ENCODE data around the gene KRT71. TPM values are rescaled to one million over a fixed set of nuclear protein-coding genes. Genes with fewer than 3 reads are reported as not detected.

The KRT71 gene
- total RNA-seq, 1 experiment from 2014 or later, result not detected

DNA sequence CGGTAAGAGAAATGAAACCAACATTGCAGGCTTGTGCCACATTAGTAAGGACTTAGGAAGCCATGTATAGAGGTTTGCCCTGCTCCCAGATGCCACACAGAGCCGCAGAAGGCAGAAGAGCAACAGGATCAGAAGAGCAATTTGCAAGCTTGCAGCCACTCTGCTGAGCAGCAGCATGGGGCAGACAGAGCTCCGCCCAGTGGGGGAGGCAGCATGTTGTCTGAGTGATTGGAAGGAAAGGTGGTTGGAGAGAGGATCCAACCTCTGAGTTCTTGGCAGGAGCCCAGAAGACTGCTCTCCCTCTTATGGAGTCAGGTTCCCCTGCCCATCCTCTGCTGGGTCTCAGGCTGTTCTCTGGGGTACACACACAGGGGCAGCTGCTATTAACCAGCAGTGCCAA, 57.6 kb downstream of the KRT71 start:
- Histone ChIP-seq H2AFZ (ENCODE audit: low read depth, low read length, poor library complexity, severe bottlenecking) (no peak overlapping the region), H3K4me1 (ENCODE audit: control insufficient read depth in 1 of 2, insufficient read depth in 2 of 2, low read length in 2 of 2) (peaks cover 29 to 66% of the 10 kb centered on the region in 2 experiments), H3K4me2 (ENCODE audit: low read length) (peak overlapping the region; percentile 73), H3K9me2 (ENCODE audit: insufficient read depth) (no peaks in the 10 kb centered on the region), H3K27ac (ENCODE audit: low read depth, low read length) (peak overlapping the region; percentile 80; the same call in 1 of the 2 replicates), H3K4me3 (replicated peaks in 1 of 2; ENCODE audit: low read depth in 1 of 2, low read length in 2 of 2) (no peak overlapping the region), H3K36me3 (ENCODE audit: control insufficient read depth in 1 of 2, insufficient read depth in 2 of 2, low read length in 2 of 2) (no peaks in the 10 kb centered on the region), H4K20me1 (ENCODE audit: insufficient read depth) (no peaks in the 10 kb centered on the region), H3K27me3 (ENCODE audit: insufficient read depth, low read length) (no peaks in the 10 kb centered on the region), H3K9me3 (ENCODE audit: control insufficient read depth in 1 of 2, insufficient read depth in 1 of 2, low read depth in 1 of 2, low read length in 2 of 2) (no peaks in the 10 kb centered on the region), H3K9ac (ENCODE audit: low read length) (peak overlapping the region; percentile 59), H3K79me2 (ENCODE audit: insufficient read depth, low read length) (no peaks in the 10 kb centered on the region)
- intact Hi-C loops (cut with micrococcal nuclease), result no loop called here
- POLR2A ChIA-PET, result no interaction called here
- no TSS peak for BruUV-seq (replicated peaks)
- ATAC-seq, result peak; percentile 59
- TF ChIP-seq FOSL1 (IDR thresholded peaks at IDR 0.05; ENCODE audit: low read depth) (no peak), YY1 (IDR thresholded peaks at IDR 0.05; ENCODE audit: extremely low read depth, insufficient replicate concordance, low read depth, low read length) (no peak), SP1 (IDR thresholded peaks at IDR 0.05; ENCODE audit: low read depth) (no peak), ELF1 (IDR thresholded peaks at IDR 0.05; ENCODE audit: borderline replicate concordance, low read depth) (no peak), ZFX (IDR thresholded peaks at IDR 0.05) (no peak), EZH2 (IDR thresholded peaks at IDR 0.05) (no peak), EGR1 (IDR thresholded peaks at IDR 0.05; ENCODE audit: low read depth) (no peak), ZNF274 (IDR thresholded peaks at IDR 0.05; ENCODE audit: low read depth, low read length) (no peak), CEBPB (IDR thresholded peaks at IDR 0.05; ENCODE audit: low read depth) (no peak), MAX (IDR thresholded peaks at IDR 0.05) (no peak), ZBTB33 (IDR thresholded peaks at IDR 0.05; ENCODE audit: extremely low read depth, insufficient replicate concordance, low read length) (no peak), TCF7L2 (IDR thresholded peaks at IDR 0.05; ENCODE audit: borderline replicate concordance, extremely low read depth, insufficient read depth, insufficient read length) (no peak), POLR2A (IDR thresholded peaks at IDR 0.05; ENCODE audit: borderline replicate concordance, extremely low read depth, insufficient read depth, insufficient read length) (no peak), SIN3A (IDR thresholded peaks at IDR 0.05; ENCODE audit: low read depth) (no peak), CTCF (IDR thresholded peaks at IDR 0.05 in 2 of 3, conservative IDR thresholded peaks at IDR 0.05 in 1 of 3; ENCODE audit: borderline replicate concordance in 1 of 3, insufficient read depth in 1 of 3, low read depth in 2 of 3, low read length in 2 of 3) (no peak), CBX3 (IDR thresholded peaks at IDR 0.05; ENCODE audit: low read depth) (no peak), JUND (IDR thresholded peaks at IDR 0.05) (no peak), POLR2AphosphoS5 (IDR thresholded peaks at IDR 0.05; ENCODE audit: low read depth, low read length) (no peak)
- TF ChIP-seq, protein P1, sequence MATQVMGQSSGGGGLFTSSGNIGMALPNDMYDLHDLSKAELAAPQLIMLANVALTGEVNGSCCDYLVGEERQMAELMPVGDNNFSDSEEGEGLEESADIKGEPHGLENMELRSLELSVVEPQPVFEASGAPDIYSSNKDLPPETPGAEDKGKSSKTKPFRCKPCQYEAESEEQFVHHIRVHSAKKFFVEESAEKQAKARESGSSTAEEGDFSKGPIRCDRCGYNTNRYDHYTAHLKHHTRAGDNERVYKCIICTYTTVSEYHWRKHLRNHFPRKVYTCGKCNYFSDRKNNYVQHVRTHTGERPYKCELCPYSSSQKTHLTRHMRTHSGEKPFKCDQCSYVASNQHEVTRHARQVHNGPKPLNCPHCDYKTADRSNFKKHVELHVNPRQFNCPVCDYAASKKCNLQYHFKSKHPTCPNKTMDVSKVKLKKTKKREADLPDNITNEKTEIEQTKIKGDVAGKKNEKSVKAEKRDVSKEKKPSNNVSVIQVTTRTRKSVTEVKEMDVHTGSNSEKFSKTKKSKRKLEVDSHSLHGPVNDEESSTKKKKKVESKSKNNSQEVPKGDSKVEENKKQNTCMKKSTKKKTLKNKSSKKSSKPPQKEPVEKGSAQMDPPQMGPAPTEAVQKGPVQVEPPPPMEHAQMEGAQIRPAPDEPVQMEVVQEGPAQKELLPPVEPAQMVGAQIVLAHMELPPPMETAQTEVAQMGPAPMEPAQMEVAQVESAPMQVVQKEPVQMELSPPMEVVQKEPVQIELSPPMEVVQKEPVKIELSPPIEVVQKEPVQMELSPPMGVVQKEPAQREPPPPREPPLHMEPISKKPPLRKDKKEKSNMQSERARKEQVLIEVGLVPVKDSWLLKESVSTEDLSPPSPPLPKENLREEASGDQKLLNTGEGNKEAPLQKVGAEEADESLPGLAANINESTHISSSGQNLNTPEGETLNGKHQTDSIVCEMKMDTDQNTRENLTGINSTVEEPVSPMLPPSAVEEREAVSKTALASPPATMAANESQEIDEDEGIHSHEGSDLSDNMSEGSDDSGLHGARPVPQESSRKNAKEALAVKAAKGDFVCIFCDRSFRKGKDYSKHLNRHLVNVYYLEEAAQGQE (IDR thresholded peaks at IDR 0.05; ENCODE audit: low read depth), result no peak
- TF ChIP-seq, protein P2, sequence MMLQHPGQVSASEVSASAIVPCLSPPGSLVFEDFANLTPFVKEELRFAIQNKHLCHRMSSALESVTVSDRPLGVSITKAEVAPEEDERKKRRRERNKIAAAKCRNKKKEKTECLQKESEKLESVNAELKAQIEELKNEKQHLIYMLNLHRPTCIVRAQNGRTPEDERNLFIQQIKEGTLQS (IDR thresholded peaks at IDR 0.05), result no peak
- CTCF ChIA-PET, result no interaction called here
- RAD21 ChIA-PET (ENCODE audit: low non-redundant PET in 1 of 2, low total read pairs in 2 of 2, uncharacterized antibody in 2 of 2, unreplicated experiment in 2 of 2), result interaction anchor here in 1 of 2 experiments (0.6 kb wide), 1 partner anchor 390 kb away, joined by 3 read pairs; no protein-coding TSS in a partner anchor
- DNase-seq (ENCODE audit: low read depth, low spot score), result peak; percentile 27
